Activated CD4-positive, alpha-beta memory T cell treated with anti-CD3 and anti-CD28 coated beads for 36 hours (primary cell): ENCODE results near the gene SLC39A11. TPM values are rescaled to one million over a fixed set of nuclear protein-coding genes. Genes with fewer than 3 reads are reported as not detected.
A peak's percentile ranks its signal among the peaks of the same experiment; 100 is the strongest.
"Not testable (repeated sequence)": the region's sequence is repeated elsewhere in the genome, so short reads cannot be mapped to it uniquely, and the experiment has no call there.

Experiments used
- CTCF ChIA-PET: fragments of 350-600 bp; sonication (Branson Sonifier 250); formaldehyde crosslinking; loops from one replicate; lab custom pipeline; 2021; ENCODE audit warnings: antibody characterized with exemption, inconsistent platforms; lab: Charles Lee
- POLR2A ChIA-PET: fragments of 350-600 bp; sonication (Branson Sonifier 250); formaldehyde crosslinking; loops from one replicate; lab custom pipeline; 2021; ENCODE audit warnings: antibody characterized with exemption; lab: Charles Lee
- DNase-seq: peaks from one replicate; pipeline ENCODE4 v3.0.0-alpha.2; 2020
- H3K27ac Mint-ChIP-seq: one replicate; pipeline ENCODE4 v1.8.0; 2021; ENCODE audit warnings: mixed read lengths
- H3K27me3 Mint-ChIP-seq: one replicate; pipeline ENCODE4 v1.8.0; 2021; ENCODE audit warnings: mixed read lengths
- H3K36me3 Mint-ChIP-seq: one replicate; pipeline ENCODE4 v1.8.0; 2021; ENCODE audit warnings: mixed read lengths
- H3K4me1 Mint-ChIP-seq: one replicate; pipeline ENCODE4 v1.8.0; 2021; ENCODE audit warnings: low read depth, mixed read lengths
- H3K4me3 Mint-ChIP-seq: one replicate; pipeline ENCODE4 v1.8.0; 2021; ENCODE audit warnings: mild to moderate bottlenecking, mixed read lengths
- H3K9me3 Mint-ChIP-seq: one replicate; pipeline ENCODE4 v1.8.0; 2021; ENCODE audit warnings: mixed read lengths
- intact Hi-C: fragments of 100-400 bp; cut with micrococcal nuclease; formaldehyde crosslinking; loops from one replicate; pipeline ENCODE4 v1.15.1; 2023
- total RNA-seq, 2 experiments: library from RNA; stranded (reverse); gene quantifications; one replicate each; pipeline ENCODE4 v1.2.3, GENCODE V29; 2021

The SLC39A11 gene
- total RNA-seq, 2 experiments from 2014 or later = 14.9 to 15.2 TPM

- Mint-ChIP-seq H3K9me3 (no peaks in the 10 kb centered on the region), H3K27ac (no peak overlapping the region), H3K36me3 (peaks cover 3% of the 10 kb centered on the region), H3K27me3 (peaks cover under 1% of the 10 kb centered on the region), H3K4me3 (no peak overlapping the region), H3K4me1 (no peaks in the 10 kb centered on the region)
- intact Hi-C loops = no loop called here
- ChIA-PET POLR2A (no interaction called here), CTCF (no interaction called here)
- DNase-seq = no peak
Observed at GRCh38 chr17:72646176-72646575, 446.3 kb downstream of the SLC39A11 start.

GRCh38 chr17:72644492-72644891, 448.0 kb downstream of the SLC39A11 start:
- H3K4me1 Mint-ChIP-seq = peaks cover 2% of the 10 kb centered on the region
- H3K9me3 Mint-ChIP-seq = no peaks in the 10 kb centered on the region
- intact Hi-C loops = no loop called here
- H3K27me3 Mint-ChIP-seq = peaks cover 5% of the 10 kb centered on the region
- H3K4me3 Mint-ChIP-seq = no peak overlapping the region
- ChIA-PET POLR2A (no interaction called here), CTCF (interaction anchor here (0.7 kb wide), 1 partner anchor 88 kb away, joined by 3 read pairs; no protein-coding TSS in a partner anchor)
- peaks cover 3% of the 10 kb centered on the region for H3K36me3 Mint-ChIP-seq
- no peak overlapping the region for H3K27ac Mint-ChIP-seq
- DNase-seq = no peak

- H3K27me3 Mint-ChIP-seq = peaks cover 5% of the 10 kb centered on the region
- ChIA-PET CTCF (interaction anchor here (1.2 kb wide), 1 partner anchor 82 kb away, joined by 3 read pairs; no protein-coding TSS in a partner anchor), POLR2A (no interaction called here)
- no peak for DNase-seq
- no peaks in the 10 kb centered on the region for H3K9me3 Mint-ChIP-seq
- intact Hi-C loops = no loop called here
- H3K36me3 Mint-ChIP-seq = peaks cover 3% of the 10 kb centered on the region
- H3K4me1 Mint-ChIP-seq = peaks cover 2% of the 10 kb centered on the region
- no peak overlapping the region for H3K27ac Mint-ChIP-seq
- no peak overlapping the region for H3K4me3 Mint-ChIP-seq
Observed at GRCh38 chr17:72643575-72644216, 448.8 kb downstream of the SLC39A11 start.

GRCh38 chr17:72642720-72643119, 449.8 kb downstream of the SLC39A11 start:
- H3K27ac Mint-ChIP-seq = no peak overlapping the region
- intact Hi-C loops = no loop called here
- peaks cover 5% of the 10 kb centered on the region for H3K27me3 Mint-ChIP-seq
- no peaks in the 10 kb centered on the region for H3K9me3 Mint-ChIP-seq
- DNase-seq = no peak
- H3K4me3 Mint-ChIP-seq = no peak overlapping the region
- ChIA-PET CTCF (interaction anchor here (1.2 to 1.8 kb wide), 2 partner anchors 83 to 86 kb away, joined by 3 to 4 read pairs; no protein-coding TSS in a partner anchor), POLR2A (no interaction called here)
- H3K4me1 Mint-ChIP-seq = peaks cover 2% of the 10 kb centered on the region
- peaks cover 3% of the 10 kb centered on the region for H3K36me3 Mint-ChIP-seq

- no peak for DNase-seq
- H3K27me3 Mint-ChIP-seq = peaks cover 5% of the 10 kb centered on the region
- H3K4me1 Mint-ChIP-seq = peaks cover 2% of the 10 kb centered on the region
- intact Hi-C loops = no loop called here
- no peak overlapping the region for H3K27ac Mint-ChIP-seq
- no peaks in the 10 kb centered on the region for H3K36me3 Mint-ChIP-seq
- no peak overlapping the region for H3K4me3 Mint-ChIP-seq
- CTCF ChIA-PET = interaction anchor here (1.9 kb wide), 1 partner anchor 85 kb away, joined by 4 read pairs; no protein-coding TSS in a partner anchor
- POLR2A ChIA-PET = no interaction called here
- no peaks in the 10 kb centered on the region for H3K9me3 Mint-ChIP-seq
Observed at GRCh38 chr17:72640415-72641165, 451.9 kb downstream of the SLC39A11 start.

- no peaks in the 10 kb centered on the region for H3K9me3 Mint-ChIP-seq
- H3K27me3 Mint-ChIP-seq = peaks cover 5% of the 10 kb centered on the region
- no peak for DNase-seq
- H3K4me3 Mint-ChIP-seq = no peak overlapping the region
- POLR2A ChIA-PET = no interaction called here
- CTCF ChIA-PET = no interaction called here
- no peak overlapping the region for H3K27ac Mint-ChIP-seq
- intact Hi-C loops = no loop called here
- peaks cover 10% of the 10 kb centered on the region for H3K4me1 Mint-ChIP-seq
- H3K36me3 Mint-ChIP-seq = no peaks in the 10 kb centered on the region
Observed at GRCh38 chr17:72639711-72640110, 452.8 kb downstream of the SLC39A11 start.

GRCh38 chr17:72638932-72639331, 453.6 kb downstream of the SLC39A11 start:
- POLR2A ChIA-PET, H3K4me3 Mint-ChIP-seq, CTCF ChIA-PET, H3K9me3 Mint-ChIP-seq, H3K36me3 Mint-ChIP-seq, intact Hi-C loops, H3K27ac Mint-ChIP-seq, H3K27me3 Mint-ChIP-seq, DNase-seq: not testable (repeated sequence)
- H3K4me1 Mint-ChIP-seq = peaks cover 16% of the 10 kb centered on the region

- ChIA-PET POLR2A (no interaction called here), CTCF (interaction anchor here (0.8 to 1.3 kb wide), 2 partner anchors 18 to 92 kb away, joined by 3 to 4 read pairs; no protein-coding TSS in a partner anchor)
- no peaks in the 10 kb centered on the region for H3K9me3 Mint-ChIP-seq
- peaks cover 14% of the 10 kb centered on the region for H3K4me1 Mint-ChIP-seq
- intact Hi-C loops = no loop called here
- H3K4me3 Mint-ChIP-seq = peak overlapping the region; percentile 22
- H3K27me3 Mint-ChIP-seq = no peaks in the 10 kb centered on the region
- no peak overlapping the region for H3K27ac Mint-ChIP-seq
- H3K36me3 Mint-ChIP-seq = no peaks in the 10 kb centered on the region
- DNase-seq = peak; percentile 39
Observed at GRCh38 chr17:72635034-72635635, 457.4 kb downstream of the SLC39A11 start.

GRCh38 chr17:72634621-72635020, 457.9 kb downstream of the SLC39A11 start:
- intact Hi-C loops = no loop called here
- H3K27ac Mint-ChIP-seq = peak overlapping the region; percentile 47
- no peaks in the 10 kb centered on the region for H3K27me3 Mint-ChIP-seq
- ChIA-PET POLR2A (no interaction called here), CTCF (interaction anchor here (0.8 to 1.3 kb wide), 2 partner anchors 17 to 92 kb away, joined by 3 to 4 read pairs; no protein-coding TSS in a partner anchor)
- no peaks in the 10 kb centered on the region for H3K36me3 Mint-ChIP-seq
- peak overlapping the region; percentile 22 for H3K4me3 Mint-ChIP-seq
- H3K9me3 Mint-ChIP-seq = no peaks in the 10 kb centered on the region
- peak; percentile 41 for DNase-seq
- peaks cover 14% of the 10 kb centered on the region for H3K4me1 Mint-ChIP-seq

GRCh38 chr17:72631949-72632684, 460.4 kb downstream of the SLC39A11 start:
- no peaks in the 10 kb centered on the region for H3K36me3 Mint-ChIP-seq
- no peaks in the 10 kb centered on the region for H3K27me3 Mint-ChIP-seq
- intact Hi-C loops = no loop called here
- no peaks in the 10 kb centered on the region for H3K9me3 Mint-ChIP-seq
- POLR2A ChIA-PET = interaction anchor here (0.7 kb wide), 1 partner anchor 241 kb away, joined by 3 read pairs; no protein-coding TSS in a partner anchor
- peaks cover 14% of the 10 kb centered on the region for H3K4me1 Mint-ChIP-seq
- H3K4me3 Mint-ChIP-seq = no peak overlapping the region
- no peak for DNase-seq
- no peak overlapping the region for H3K27ac Mint-ChIP-seq
- CTCF ChIA-PET = interaction anchor here (1.5 kb wide), 1 partner anchor 75 kb away, joined by 4 read pairs; no protein-coding TSS in a partner anchor

- no peak overlapping the region for H3K4me3 Mint-ChIP-seq
- ChIA-PET POLR2A (interaction anchor here (0.7 kb wide), 1 partner anchor 242 kb away, joined by 3 read pairs; no protein-coding TSS in a partner anchor), CTCF (interaction anchor here (0.6 kb wide), 1 partner anchor 37 kb away, joined by 4 read pairs; no protein-coding TSS in a partner anchor)
- no peaks in the 10 kb centered on the region for H3K36me3 Mint-ChIP-seq
- no peaks in the 10 kb centered on the region for H3K9me3 Mint-ChIP-seq
- no peak for DNase-seq
- no peak overlapping the region for H3K27ac Mint-ChIP-seq
- intact Hi-C loops = no loop called here
- H3K4me1 Mint-ChIP-seq = peaks cover 14% of the 10 kb centered on the region
- H3K27me3 Mint-ChIP-seq = no peaks in the 10 kb centered on the region
Observed at GRCh38 chr17:72631568-72631948, 460.9 kb downstream of the SLC39A11 start.
